ENCODE measurements around the gene INPP5J. TPM values are rescaled to one million over a fixed set of nuclear protein-coding genes. Genes with fewer than 3 reads are reported as not detected.
"Not testable (repeated sequence)": the region's sequence is repeated elsewhere in the genome, so short reads cannot be mapped to it uniquely, and the experiment has no call there.

INPP5J gene
- total RNA-seq, 1 donor from 2014 or later: 15.4 TPM

GRCh38 chr22:31097539-31097938 lies 25.2 kb upstream of the INPP5J start:
- DNase-seq; intact Hi-C loops (cut with DNase I); ATAC-seq (ENCODE audit: poor library complexity): not testable (repeated sequence)

- no peak for ATAC-seq (ENCODE audit: poor library complexity)
- intact Hi-C loops (cut with DNase I): no loop called here
- no peak for DNase-seq
Measured at GRCh38 chr22:31097941-31098631, 24.7 kb upstream of the INPP5J start.

GRCh38 chr22:31098632-31099110 lies 24.1 kb upstream of the INPP5J start:
- ATAC-seq (ENCODE audit: poor library complexity) (no peak), DNase-seq (no peak)
- intact Hi-C loops (cut with DNase I): no loop called here

- DNase-seq (no peak), ATAC-seq (ENCODE audit: poor library complexity) (no peak)
- intact Hi-C loops (cut with DNase I): no loop called here
Measured at GRCh38 chr22:31099386-31099785, 23.4 kb upstream of the INPP5J start.

- DNase-seq: no peak
- no peak for ATAC-seq (ENCODE audit: poor library complexity)
- intact Hi-C loops (cut with DNase I): loop anchor here (10.0 kb wide), 1 partner anchor 115 kb away; the partner anchor contains the start of gene LIMK2
Measured at GRCh38 chr22:31099841-31100761, 22.7 kb upstream of the INPP5J start.

GRCh38 chr22:31100762-31101525 lies 21.8 kb upstream of the INPP5J start:
- no peak for ATAC-seq (ENCODE audit: poor library complexity)
- intact Hi-C loops (cut with DNase I): loop anchor here (10.0 kb wide), 1 partner anchor 114 kb away; the partner anchor contains the start of gene LIMK2
- DNase-seq: no peak

- ATAC-seq (ENCODE audit: poor library complexity): peak; percentile 38
- peak; percentile 84 for DNase-seq
- intact Hi-C loops (cut with DNase I): loop anchor here (10.0 kb wide), 1 partner anchor 112 kb away; the partner anchor contains the start of gene LIMK2
Measured at GRCh38 chr22:31102441-31103081, 20.2 kb upstream of the INPP5J start.

- intact Hi-C loops (cut with DNase I): loop anchor here (10.0 kb wide), 1 partner anchor 112 kb away; the partner anchor contains the start of gene LIMK2
- ATAC-seq (ENCODE audit: poor library complexity) (no peak), DNase-seq (no peak)
Measured at GRCh38 chr22:31103111-31103510, 19.7 kb upstream of the INPP5J start.

GRCh38 chr22:31103899-31104694 lies 18.7 kb upstream of the INPP5J start:
- intact Hi-C loops (cut with DNase I): loop anchor here (10.0 kb wide), 1 partner anchor 111 kb away; the partner anchor contains the start of gene LIMK2
- no peak for ATAC-seq (ENCODE audit: poor library complexity)

GRCh38 chr22:31104869-31105268 lies 17.9 kb upstream of the INPP5J start:
- intact Hi-C loops (cut with DNase I): loop anchor here (10.0 kb wide), 1 partner anchor 110 kb away; the partner anchor contains the start of gene LIMK2
- no peak for DNase-seq
- ATAC-seq (ENCODE audit: poor library complexity): no peak

More at GRCh38 chr22:31103899-31104694, 18.7 kb upstream of the INPP5J start:
- DNase-seq: no peak

GRCh38 chr22:31105282-31105929 lies 17.4 kb upstream of the INPP5J start:
- ATAC-seq (ENCODE audit: poor library complexity) (no peak), DNase-seq (no peak)
- intact Hi-C loops (cut with DNase I): loop anchor here (10.0 kb wide), 1 partner anchor 109 kb away; the partner anchor contains the start of gene LIMK2

- DNase-seq (no peak), ATAC-seq (ENCODE audit: poor library complexity) (no peak)
- intact Hi-C loops (cut with DNase I): loop anchor here (10.0 kb wide), 1 partner anchor 109 kb away; the partner anchor contains the start of gene LIMK2
Measured at GRCh38 chr22:31106001-31106571, 16.7 kb upstream of the INPP5J start.

- intact Hi-C loops (cut with DNase I): loop anchor here (10.0 kb wide), 1 partner anchor 108 kb away; the partner anchor contains the start of gene LIMK2
- DNase-seq (no peak), ATAC-seq (ENCODE audit: poor library complexity) (peak; percentile 9)
Measured at GRCh38 chr22:31106731-31107177, 16.0 kb upstream of the INPP5J start.

GRCh38 chr22:31107178-31107893 lies 15.4 kb upstream of the INPP5J start, which contains the start of gene SELENOM:
Gene SELENOM (minus strand): TSS chr22:31107568. CDS start chr22:31107505, 63 bp downstream.
- intact Hi-C loops (cut with DNase I): loop anchor here (10.0 kb wide), 1 partner anchor 107 kb away; the partner anchor contains the start of gene LIMK2

GRCh38 chr22:31107894-31108218 lies 14.9 kb upstream of the INPP5J start:
- peak; percentile 15 for ATAC-seq (ENCODE audit: poor library complexity)
- intact Hi-C loops (cut with DNase I): loop anchor here (2.0 to 10.0 kb wide), 2 partner anchors 41 to 107 kb away; partner anchors contain the start of gene LIMK2
- DNase-seq: no peak

More at GRCh38 chr22:31107178-31107893, 15.4 kb upstream of the INPP5J start, which contains the start of gene SELENOM:
- DNase-seq: peak; percentile 98
- ATAC-seq (ENCODE audit: poor library complexity): peak; percentile 90
